A673 (cell line): ENCODE measurements around the gene TRIM16.

ENCODE experiments used
- CTCF ChIP-seq: fragments of 300-800, 200-600 bp; sonication (generic); conservative IDR thresholded peaks from 2 replicates; pipeline ENCODE4 v1.5.1; 2017; ENCODE audit warnings: low read depth, mild to moderate bottlenecking, antibody characterized with exemption, low read length, moderate library complexity, mixed read lengths
- EZH2 ChIP-seq: fragments of 200-600 bp; sonication (generic); IDR thresholded peaks from 2 replicates; pipeline ENCODE4 v1.6.1; 2017; ENCODE audit warnings: borderline replicate concordance, low read depth, mild to moderate bottlenecking, mixed read lengths, antibody characterized with exemption, low read length; ENCODE audit not compliant: poor library complexity, severe bottlenecking

- no peak for TF ChIP-seq CTCF
- TF ChIP-seq EZH2 = no peak
These were observed 33.1 kb downstream of the TRIM16 start for GRCh38 chr17:15650741-15651582.
